IgD-negative memory B cell (primary cell): ENCODE measurements around the gene COA7. TPM values are rescaled to one million over a fixed set of nuclear protein-coding genes. Genes with fewer than 3 reads are reported as not detected.
"Not testable (repeated sequence)": the region's sequence is repeated elsewhere in the genome, so short reads cannot be mapped to it uniquely, and the experiment has no call there.

Experiments used
- H3K27ac Mint-ChIP-seq, 3 donors: one replicate each; pipeline ENCODE4 v1.8.0; 2020 to 2022; ENCODE audit warnings: mild to moderate bottlenecking in 3 of 3, mixed read lengths in 3 of 3, moderate library complexity in 1 of 3
- H3K27me3 Mint-ChIP-seq: one replicate; pipeline ENCODE4 v1.8.0; 2021; ENCODE audit warnings: mixed read lengths
- H3K36me3 Mint-ChIP-seq: one replicate; pipeline ENCODE4 v1.8.0; 2020; ENCODE audit warnings: mild to moderate bottlenecking, mixed read lengths
- H3K4me1 Mint-ChIP-seq, 3 donors: one replicate each; pipeline ENCODE4 v1.8.0; 2020 to 2022; ENCODE audit warnings: mixed read lengths in 3 of 3, mild to moderate bottlenecking in 1 of 3
- H3K4me3 Mint-ChIP-seq, 4 donors: one replicate each; pipeline ENCODE4 v1.8.0; 2020 to 2022; ENCODE audit warnings: mild to moderate bottlenecking in 4 of 4, mixed read lengths in 4 of 4, moderate library complexity in 3 of 4
- H3K9me3 Mint-ChIP-seq, 3 donors: one replicate each; pipeline ENCODE4 v1.8.0; 2020 to 2021; ENCODE audit warnings: mixed read lengths in 3 of 3, mild to moderate bottlenecking in 1 of 3
- polyA plus RNA-seq: library from polyadenylated mRNA; unstranded; fragments of 300-500 nt; fragmentation: Illumina TruSeq; gene quantifications from one replicate; pipeline ENCODE4 v1.2.3, GENCODE V29; 2021

COA7 gene
- 7.2 TPM for polyA plus RNA-seq

- Mint-ChIP-seq H3K27ac (peak within 1 kb of the TSS; percentile 91 to 93 (median 91)), H3K9me3 (no peaks in the 10 kb centered on the region), H3K4me1 (peaks cover 17 to 33% (median 27%) of the 10 kb centered on the region in 3 donors), H3K27me3 (no peaks in the 10 kb centered on the region), H3K4me3 (peak within 1 kb of the TSS; percentile 90 to 97 (median 94)), H3K36me3 (peaks cover 2% of the 10 kb centered on the region)
Observed at GRCh38 chr1:52697795-52698674, at the start of gene COA7. Gene COA7, minus strand, starts transcription at chr1:52698347. Its CDS starts 21 bp downstream, at chr1:52698326.

GRCh38 chr1:52747450-52747849 is 49.3 kb upstream of the COA7 start:
- Mint-ChIP-seq H3K4me1 (peaks cover 5 to 18% (median 8%) of the 10 kb centered on the region in 3 donors), H3K27ac (no peak overlapping the region), H3K9me3 (no peaks in the 10 kb centered on the region), H3K27me3 (no peaks in the 10 kb centered on the region), H3K4me3 (no peak overlapping the region), H3K36me3 (peaks cover 4% of the 10 kb centered on the region)

- Mint-ChIP-seq H3K36me3 (peaks cover 9% of the 10 kb centered on the region), H3K4me1 (peaks cover 10 to 15% (median 12%) of the 10 kb centered on the region in 3 donors), H3K9me3 (no peaks in the 10 kb centered on the region), H3K27me3 (no peaks in the 10 kb centered on the region), H3K4me3 (no peak overlapping the region), H3K27ac (no peak overlapping the region)
Observed at GRCh38 chr1:52746189-52746588, 48.0 kb upstream of the COA7 start.

GRCh38 chr1:52741259-52741658 is 43.1 kb upstream of the COA7 start:
- no peak overlapping the region for H3K4me3 Mint-ChIP-seq

GRCh38 chr1:52739699-52740467 is 41.7 kb upstream of the COA7 start:
- H3K9me3 Mint-ChIP-seq, result no peaks in the 10 kb centered on the region
- H3K36me3 Mint-ChIP-seq, result peaks cover 6% of the 10 kb centered on the region
- no peaks in the 10 kb centered on the region for H3K27me3 Mint-ChIP-seq
- H3K4me1 Mint-ChIP-seq, result peaks cover 13 to 22% (median 15%) of the 10 kb centered on the region in 3 donors
- H3K4me3 Mint-ChIP-seq, result peak overlapping the region in 1 of 4 donors; percentile 45
- H3K27ac Mint-ChIP-seq, result no peak overlapping the region

More at GRCh38 chr1:52741259-52741658, 43.1 kb upstream of the COA7 start:
- no peaks in the 10 kb centered on the region for H3K27me3 Mint-ChIP-seq
- H3K4me1 Mint-ChIP-seq, result peaks cover 15 to 22% (median 17%) of the 10 kb centered on the region in 3 donors
- H3K27ac Mint-ChIP-seq, result no peak overlapping the region
- H3K36me3 Mint-ChIP-seq, result peaks cover 9% of the 10 kb centered on the region
- no peaks in the 10 kb centered on the region for H3K9me3 Mint-ChIP-seq

DNA sequence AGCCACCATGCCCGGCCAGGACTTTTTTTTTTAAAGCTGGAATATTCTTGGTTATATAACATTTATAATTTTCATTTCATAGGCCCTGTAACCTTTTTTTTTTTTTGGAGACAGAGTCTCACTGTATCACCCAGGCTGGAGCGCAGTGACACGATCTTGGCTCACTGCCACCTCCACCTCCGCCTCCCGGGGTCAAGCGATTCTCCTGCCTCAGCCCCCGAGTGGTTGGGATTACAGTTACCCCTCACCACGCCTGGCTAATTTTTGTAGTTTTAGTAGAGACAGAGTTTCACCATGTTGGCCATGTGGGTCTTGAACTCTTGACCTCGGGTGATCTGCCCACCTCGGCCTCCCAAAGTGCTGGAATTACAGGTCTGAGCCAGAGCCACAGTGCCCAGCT is 40.7 kb upstream of the COA7 start:
- H3K36me3 Mint-ChIP-seq, result peaks cover 6% of the 10 kb centered on the region
- no peak overlapping the region for H3K27ac Mint-ChIP-seq
- H3K4me3 Mint-ChIP-seq, result no peak overlapping the region
- H3K9me3 Mint-ChIP-seq, result no peaks in the 10 kb centered on the region
- H3K4me1 Mint-ChIP-seq, result peaks cover 13 to 22% (median 14%) of the 10 kb centered on the region in 3 donors
- no peaks in the 10 kb centered on the region for H3K27me3 Mint-ChIP-seq

GRCh38 chr1:52738148-52738547 is 40.0 kb upstream of the COA7 start:
- Mint-ChIP-seq H3K9me3 (no peaks in the 10 kb centered on the region), H3K4me3 (no peak overlapping the region), H3K4me1 (peaks cover 14 to 22% (median 16%) of the 10 kb centered on the region in 3 donors), H3K36me3 (peaks cover 6% of the 10 kb centered on the region), H3K27ac (no peak overlapping the region), H3K27me3 (no peaks in the 10 kb centered on the region)

GRCh38 chr1:52735371-52735770 is 37.2 kb upstream of the COA7 start:
- H3K27me3 Mint-ChIP-seq, H3K36me3 Mint-ChIP-seq, H3K4me3 Mint-ChIP-seq, H3K9me3 Mint-ChIP-seq, H3K27ac Mint-ChIP-seq: not testable (repeated sequence)
- peaks cover 12 to 19% (median 16%) of the 10 kb centered on the region in 3 donors for H3K4me1 Mint-ChIP-seq

GRCh38 chr1:52733368-52733767 is 35.2 kb upstream of the COA7 start:
- Mint-ChIP-seq H3K27me3 (no peaks in the 10 kb centered on the region), H3K9me3 (no peaks in the 10 kb centered on the region), H3K27ac (no peak overlapping the region), H3K4me3 (no peak overlapping the region), H3K36me3 (peaks cover 1% of the 10 kb centered on the region), H3K4me1 (peaks cover 12 to 17% (median 13%) of the 10 kb centered on the region in 3 donors)

- peaks cover 4% of the 10 kb centered on the region for H3K36me3 Mint-ChIP-seq
- H3K4me1 Mint-ChIP-seq, result peaks cover 8 to 33% (median 23%) of the 10 kb centered on the region in 3 donors
- peak overlapping the region in 2 of 3 donors; percentile 11 to 41 for H3K27ac Mint-ChIP-seq
- no peaks in the 10 kb centered on the region for H3K9me3 Mint-ChIP-seq
- H3K27me3 Mint-ChIP-seq, result peaks cover 5% of the 10 kb centered on the region
- peak overlapping the region in 3 of 4 donors; percentile 52 to 91 (median 73) for H3K4me3 Mint-ChIP-seq
Observed at GRCh38 chr1:52727956-52728656, 30.0 kb upstream of the COA7 start.

DNA sequence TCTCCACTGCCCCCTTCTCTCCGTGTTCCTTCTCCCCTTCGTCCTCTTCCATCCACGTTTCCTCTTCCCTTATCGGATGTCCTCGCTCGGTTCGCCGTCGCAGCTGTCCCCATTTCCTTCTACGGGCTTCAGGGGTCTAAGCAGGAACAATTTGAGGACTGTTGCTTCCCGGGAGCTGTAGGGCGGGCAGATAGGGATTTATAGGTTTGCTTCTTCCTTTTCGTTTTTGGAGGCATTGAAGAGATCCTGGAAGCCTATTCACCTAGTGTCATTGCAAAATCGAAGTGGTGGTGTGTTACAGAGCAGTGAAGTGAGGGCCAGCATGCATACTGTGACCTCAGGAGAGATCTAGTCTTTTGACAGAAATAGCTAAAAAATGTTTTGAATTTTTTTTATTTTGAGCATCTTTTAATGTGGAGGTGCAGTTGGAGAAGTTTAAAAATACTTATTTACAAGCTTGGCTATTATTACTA is 29.0 kb upstream of the COA7 start:
- peak overlapping the region in 2 of 3 donors; percentile 43 to 96 for H3K27ac Mint-ChIP-seq

GRCh38 chr1:52726265-52727113 is 28.3 kb upstream of the COA7 start, which contains the start of gene ZYG11B:
Gene ZYG11B, plus strand, starts transcription at chr1:52726453. Its CDS starts 201 bp downstream, at chr1:52726654.
- Mint-ChIP-seq H3K9me3 (no peaks in the 10 kb centered on the region), H3K36me3 (peaks cover 7% of the 10 kb centered on the region), H3K4me1 (peaks cover 8 to 33% (median 24%) of the 10 kb centered on the region in 3 donors), H3K4me3 (peak within 1 kb of the TSS; percentile 73 to 98 (median 94)), H3K27me3 (peaks cover 5% of the 10 kb centered on the region), H3K27ac (peak within 1 kb of the TSS; percentile 43 to 96 (median 64))

More for the DNA sequence above, 29.0 kb upstream of the COA7 start:
- Mint-ChIP-seq H3K9me3 (no peaks in the 10 kb centered on the region), H3K36me3 (peaks cover 7% of the 10 kb centered on the region), H3K4me1 (peaks cover 8 to 33% (median 24%) of the 10 kb centered on the region in 3 donors), H3K27me3 (peaks cover 5% of the 10 kb centered on the region), H3K4me3 (peak overlapping the region; percentile 73 to 98 (median 94))

- no peaks in the 10 kb centered on the region for H3K9me3 Mint-ChIP-seq
- peaks cover 5% of the 10 kb centered on the region for H3K27me3 Mint-ChIP-seq
- peak overlapping the region; percentile 11 to 64 (median 18) for H3K27ac Mint-ChIP-seq
- peaks cover 6% of the 10 kb centered on the region for H3K36me3 Mint-ChIP-seq
- H3K4me3 Mint-ChIP-seq, result peak overlapping the region; percentile 62 to 95 (median 84)
- peaks cover 5 to 32% (median 24%) of the 10 kb centered on the region in 3 donors for H3K4me1 Mint-ChIP-seq
Observed at GRCh38 chr1:52725903-52726264, 27.7 kb upstream of the COA7 start.
